ENCODE data around the gene OTC.

OTC gene

GRCh38 chrX:38327775-38328081 lies 24.7 kb upstream of the OTC start:
- H2AK5ac ChIP-seq (ENCODE audit: low read length): no peak overlapping the region
- no peak overlapping the region for H4K8ac ChIP-seq (ENCODE audit: low read depth, low read length)
- no peak for DNase-seq
- H2BK120ac ChIP-seq (ENCODE audit: low read depth, low read length): no peak overlapping the region
- H3K4me2 ChIP-seq (ENCODE audit: low read length): no peak overlapping the region
- H3K79me1 ChIP-seq (ENCODE audit: low read length): no peaks in the 10 kb centered on the region
- H3K23ac ChIP-seq (ENCODE audit: low read length): no peak overlapping the region
- no peaks in the 10 kb centered on the region for H3K4me1 ChIP-seq (ENCODE audit: control insufficient read depth, low read depth, low read length)
- WGBS (ENCODE audit: extremely low coverage, insufficient coverage, low lambda C conversion rate): no CpG with 5 or more reads among the region's 4 CpGs
- no peaks in the 10 kb centered on the region for H3K27me3 ChIP-seq (ENCODE audit: insufficient read depth, low read length, poor library complexity)
- no peak overlapping the region for H4K5ac ChIP-seq (ENCODE audit: low read length)
- no peaks in the 10 kb centered on the region for H3K79me2 ChIP-seq (ENCODE audit: control insufficient read depth, insufficient read depth, low read length)
- no peak overlapping the region for H2BK5ac ChIP-seq (ENCODE audit: low read length)
- no peak overlapping the region for H3K56ac ChIP-seq (ENCODE audit: low read length)
- no peaks in the 10 kb centered on the region for H3K36me3 ChIP-seq (ENCODE audit: control insufficient read depth, insufficient read depth, low read length)
- no peak overlapping the region for H3K9ac ChIP-seq (ENCODE audit: low read length)
- H3K18ac ChIP-seq (ENCODE audit: low read length): no peak overlapping the region
- H2BK15ac ChIP-seq (replicated peaks; ENCODE audit: low read depth): no peak overlapping the region
- no peak overlapping the region for H3K4ac ChIP-seq (ENCODE audit: low read depth, low read length)
- H3K4me3 ChIP-seq (ENCODE audit: low read length): no peak overlapping the region
- H3K27ac ChIP-seq (ENCODE audit: low read depth, low read length): no peak overlapping the region

- Histone ChIP-seq H3K79me2 (ENCODE audit: control insufficient read depth, insufficient read depth, low read length) (no peaks in the 10 kb centered on the region), H2BK120ac (ENCODE audit: low read depth, low read length) (no peak overlapping the region), H3K4me3 (ENCODE audit: low read length) (no peak overlapping the region), H2AK5ac (ENCODE audit: low read length) (no peak overlapping the region), H3K18ac (ENCODE audit: low read length) (no peak overlapping the region), H3K56ac (ENCODE audit: low read length) (no peak overlapping the region), H2BK15ac (replicated peaks; ENCODE audit: low read depth) (no peak overlapping the region), H4K5ac (ENCODE audit: low read length) (no peak overlapping the region), H3K27ac (ENCODE audit: low read depth, low read length) (no peak overlapping the region), H3K4ac (ENCODE audit: low read depth, low read length) (no peak overlapping the region), H3K36me3 (ENCODE audit: control insufficient read depth, insufficient read depth, low read length) (no peaks in the 10 kb centered on the region), H3K23ac (ENCODE audit: low read length) (no peak overlapping the region), H2BK5ac (ENCODE audit: low read length) (no peak overlapping the region), H3K27me3 (ENCODE audit: insufficient read depth, low read length, poor library complexity) (no peaks in the 10 kb centered on the region), H3K4me2 (ENCODE audit: low read length) (no peak overlapping the region), H3K9ac (ENCODE audit: low read length) (no peak overlapping the region), H4K8ac (ENCODE audit: low read depth, low read length) (no peak overlapping the region), H3K79me1 (ENCODE audit: low read length) (no peaks in the 10 kb centered on the region), H3K4me1 (ENCODE audit: control insufficient read depth, low read depth, low read length) (no peaks in the 10 kb centered on the region)
- no peak for DNase-seq
Observed at GRCh38 chrX:38332505-38332904, 19.9 kb upstream of the OTC start.

GRCh38 chrX:38335382-38335781 lies 17.0 kb upstream of the OTC start:
- Histone ChIP-seq H3K79me1 (ENCODE audit: low read length) (no peaks in the 10 kb centered on the region), H2BK120ac (ENCODE audit: low read depth, low read length) (no peak overlapping the region), H3K4me1 (ENCODE audit: control insufficient read depth, low read depth, low read length) (no peaks in the 10 kb centered on the region), H2BK5ac (ENCODE audit: low read length) (no peak overlapping the region), H3K9ac (ENCODE audit: low read length) (no peak overlapping the region), H3K23ac (ENCODE audit: low read length) (no peak overlapping the region), H3K4me3 (ENCODE audit: low read length) (no peak overlapping the region), H2AK5ac (ENCODE audit: low read length) (no peak overlapping the region), H3K4ac (ENCODE audit: low read depth, low read length) (no peak overlapping the region), H3K4me2 (ENCODE audit: low read length) (no peak overlapping the region), H4K5ac (ENCODE audit: low read length) (no peak overlapping the region), H3K27ac (ENCODE audit: low read depth, low read length) (no peak overlapping the region), H3K18ac (ENCODE audit: low read length) (no peak overlapping the region), H3K36me3 (ENCODE audit: control insufficient read depth, insufficient read depth, low read length) (no peaks in the 10 kb centered on the region), H3K27me3 (ENCODE audit: insufficient read depth, low read length, poor library complexity) (no peaks in the 10 kb centered on the region), H4K8ac (ENCODE audit: low read depth, low read length) (no peak overlapping the region), H3K79me2 (ENCODE audit: control insufficient read depth, insufficient read depth, low read length) (no peaks in the 10 kb centered on the region), H3K56ac (ENCODE audit: low read length) (no peak overlapping the region), H2BK15ac (replicated peaks; ENCODE audit: low read depth) (no peak overlapping the region)
- DNase-seq: no peak

GRCh38 chrX:38336538-38337240 lies 15.7 kb upstream of the OTC start:
- no peak overlapping the region for H2BK15ac ChIP-seq (replicated peaks; ENCODE audit: low read depth)
- no peaks in the 10 kb centered on the region for H3K4me1 ChIP-seq (ENCODE audit: control insufficient read depth, low read depth, low read length)
- H3K79me2 ChIP-seq (ENCODE audit: control insufficient read depth, insufficient read depth, low read length): no peaks in the 10 kb centered on the region
- H3K4me2 ChIP-seq (ENCODE audit: low read length): no peak overlapping the region
- no peak overlapping the region for H3K56ac ChIP-seq (ENCODE audit: low read length)
- no peak for DNase-seq
- WGBS (ENCODE audit: extremely low coverage, insufficient coverage, low lambda C conversion rate): no CpG with 5 or more reads among the region's 5 CpGs
- H3K18ac ChIP-seq (ENCODE audit: low read length): no peak overlapping the region
- H3K9ac ChIP-seq (ENCODE audit: low read length): no peak overlapping the region
- no peak overlapping the region for H4K5ac ChIP-seq (ENCODE audit: low read length)
- no peak overlapping the region for H2BK5ac ChIP-seq (ENCODE audit: low read length)
- H3K79me1 ChIP-seq (ENCODE audit: low read length): no peaks in the 10 kb centered on the region
- H2BK120ac ChIP-seq (ENCODE audit: low read depth, low read length): no peak overlapping the region
- H3K4me3 ChIP-seq (ENCODE audit: low read length): no peak overlapping the region
- H3K27me3 ChIP-seq (ENCODE audit: insufficient read depth, low read length, poor library complexity): no peaks in the 10 kb centered on the region
- no peak overlapping the region for H2AK5ac ChIP-seq (ENCODE audit: low read length)
- H3K36me3 ChIP-seq (ENCODE audit: control insufficient read depth, insufficient read depth, low read length): no peaks in the 10 kb centered on the region
- no peak overlapping the region for H4K8ac ChIP-seq (ENCODE audit: low read depth, low read length)
- H3K27ac ChIP-seq (ENCODE audit: low read depth, low read length): no peak overlapping the region
- no peak overlapping the region for H3K23ac ChIP-seq (ENCODE audit: low read length)
- no peak overlapping the region for H3K4ac ChIP-seq (ENCODE audit: low read depth, low read length)

- Histone ChIP-seq H3K36me3 (ENCODE audit: control insufficient read depth, insufficient read depth, low read length) (no peaks in the 10 kb centered on the region), H3K56ac (ENCODE audit: low read length) (no peak overlapping the region), H3K79me2 (ENCODE audit: control insufficient read depth, insufficient read depth, low read length) (no peaks in the 10 kb centered on the region), H3K4me1 (ENCODE audit: control insufficient read depth, low read depth, low read length) (no peaks in the 10 kb centered on the region), H2BK5ac (ENCODE audit: low read length) (no peak overlapping the region), H4K8ac (ENCODE audit: low read depth, low read length) (no peak overlapping the region), H4K5ac (ENCODE audit: low read length) (no peak overlapping the region), H3K9ac (ENCODE audit: low read length) (no peak overlapping the region), H3K4ac (ENCODE audit: low read depth, low read length) (no peak overlapping the region), H2BK120ac (ENCODE audit: low read depth, low read length) (no peak overlapping the region), H3K18ac (ENCODE audit: low read length) (no peak overlapping the region), H3K79me1 (ENCODE audit: low read length) (no peaks in the 10 kb centered on the region), H3K4me3 (ENCODE audit: low read length) (no peak overlapping the region), H2BK15ac (replicated peaks; ENCODE audit: low read depth) (no peak overlapping the region), H3K27ac (ENCODE audit: low read depth, low read length) (no peak overlapping the region), H3K27me3 (ENCODE audit: insufficient read depth, low read length, poor library complexity) (no peaks in the 10 kb centered on the region), H3K23ac (ENCODE audit: low read length) (no peak overlapping the region), H3K4me2 (ENCODE audit: low read length) (no peak overlapping the region), H2AK5ac (ENCODE audit: low read length) (no peak overlapping the region)
- no CpG with 5 or more reads among the region's 3 CpGs for WGBS (ENCODE audit: extremely low coverage, insufficient coverage, low lambda C conversion rate)
- DNase-seq: no peak
Observed at GRCh38 chrX:38341442-38341841, 11.0 kb upstream of the OTC start.

All from mesendoderm (in vitro differentiated cells).